ENCODE data around the gene LHPP.

Gene LHPP

GRCh38 chr10:124595143-124595883 is 133.7 kb downstream of the LHPP start:
- TF ChIP-seq CTCF (IDR thresholded peaks at IDR 0.05; ENCODE audit: low read depth, low read length) = no peak
- no peak for DNase-seq (ENCODE audit: extremely low read depth, low read depth)

- TF ChIP-seq CTCF (IDR thresholded peaks at IDR 0.05; ENCODE audit: low read depth, low read length) = no peak
- DNase-seq (ENCODE audit: extremely low read depth, low read depth) = no peak
Observed at GRCh38 chr10:124596116-124596785, 134.6 kb downstream of the LHPP start.

- DNase-seq (ENCODE audit: extremely low read depth, low read depth) = no peak
- TF ChIP-seq CTCF (IDR thresholded peaks at IDR 0.05; ENCODE audit: low read depth, low read length) = no peak
Observed at GRCh38 chr10:124596962-124597845, 135.6 kb downstream of the LHPP start.

- no peak for TF ChIP-seq CTCF (IDR thresholded peaks at IDR 0.05; ENCODE audit: low read depth, low read length)
Observed at GRCh38 chr10:124597846-124598165, 136.2 kb downstream of the LHPP start.

GRCh38 chr10:124598196-124598595 is 136.6 kb downstream of the LHPP start:
- no peak for DNase-seq (ENCODE audit: extremely low read depth, low read depth)
- no peak for TF ChIP-seq CTCF (IDR thresholded peaks at IDR 0.05; ENCODE audit: low read depth, low read length)

More at GRCh38 chr10:124597846-124598165, 136.2 kb downstream of the LHPP start:
- DNase-seq (ENCODE audit: extremely low read depth, low read depth) = no peak

GRCh38 chr10:124598773-124599587 is 137.4 kb downstream of the LHPP start:
- DNase-seq (ENCODE audit: extremely low read depth, low read depth) = no peak

More at GRCh38 chr10:124598773-124599587, 137.4 kb downstream of the LHPP start:
- TF ChIP-seq CTCF (IDR thresholded peaks at IDR 0.05; ENCODE audit: low read depth, low read length) = no peak
